Activated naive CD4-positive, alpha-beta T cell treated with anti-CD3 and anti-CD28 coated beads, Interleukin-2, amount 50 U/mL, for 16 hours (primary cell): ENCODE data around the gene WIPF3.

Source experiments
- DNase-seq: peaks from one replicate; pipeline ENCODE4 v3.0.0-alpha.2; 2020

WIPF3 gene

GRCh38 chr7:29806208-29806994 lies at the start of gene WIPF3:
WIPF3 (plus strand) TSS chr7:29806508; CDS start chr7:29834725, 28,217 bp downstream.
- DNase-seq, result no peak

DNA sequence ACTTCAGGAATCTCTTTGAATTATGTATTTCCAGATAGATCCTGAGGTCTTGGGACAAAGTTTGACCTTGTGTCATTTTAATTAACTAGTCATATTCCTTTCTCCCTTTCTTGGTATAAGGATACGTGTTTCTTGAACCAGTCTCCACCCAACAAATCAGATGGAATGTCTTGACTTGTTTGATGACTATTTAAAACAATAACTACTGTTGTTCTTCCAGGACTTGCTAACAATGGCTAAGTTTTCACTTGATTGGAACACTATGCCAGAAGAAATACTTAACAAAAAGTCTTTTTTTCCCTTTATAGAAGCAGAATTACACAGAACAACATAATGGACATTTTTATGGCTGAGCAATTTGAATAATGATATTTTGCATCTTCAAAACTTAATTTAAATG lies 43.0 kb upstream of the WIPF3 start:
- no peak for DNase-seq

DNA sequence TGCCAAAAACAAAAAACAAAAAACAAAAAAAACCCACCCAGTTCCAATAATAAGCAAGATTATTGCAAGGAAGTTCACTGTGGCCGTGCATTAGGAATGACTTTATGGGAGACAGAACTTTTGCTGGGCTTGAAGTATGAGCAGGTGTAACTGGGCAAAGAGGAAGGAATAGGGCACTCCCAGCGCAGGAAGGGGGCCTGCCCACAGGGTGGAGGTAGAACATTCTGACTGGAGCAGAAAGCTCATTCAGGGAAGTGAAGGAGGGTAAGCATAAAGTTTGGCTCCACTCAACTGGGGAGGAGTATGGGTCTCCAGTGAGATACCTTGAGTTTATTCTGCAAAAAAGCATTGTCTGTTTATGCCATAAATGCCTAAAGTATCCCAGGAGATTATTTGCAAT lies 42.1 kb upstream of the WIPF3 start:
- DNase-seq, result no peak

GRCh38 chr7:29765490-29765889 lies 40.8 kb upstream of the WIPF3 start:
- no peak for DNase-seq

DNA sequence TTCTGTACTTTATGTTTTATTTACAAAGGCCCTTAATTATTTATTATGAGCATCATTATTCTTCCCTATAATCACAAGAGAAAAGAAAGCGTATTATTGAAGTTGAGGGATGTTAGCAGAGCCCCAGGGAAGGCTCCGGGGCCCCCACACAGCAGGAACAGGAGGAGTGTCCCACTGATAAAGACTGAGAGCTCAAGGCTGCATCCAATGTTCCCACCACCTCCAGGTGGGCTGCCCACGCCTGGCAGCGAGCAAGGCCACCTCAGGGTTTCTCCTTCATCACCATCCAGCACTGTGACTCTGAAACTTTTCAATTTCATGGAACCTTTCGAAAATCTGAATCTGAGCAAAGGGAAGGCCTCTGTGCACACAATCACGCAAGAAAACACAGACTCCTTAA lies 35.9 kb upstream of the WIPF3 start:
- DNase-seq, result no peak

GRCh38 chr7:29771081-29771816 lies 35.1 kb upstream of the WIPF3 start:
- no peak for DNase-seq

GRCh38 chr7:29779017-29779416 lies 27.3 kb upstream of the WIPF3 start:
- DNase-seq, result no peak

DNA sequence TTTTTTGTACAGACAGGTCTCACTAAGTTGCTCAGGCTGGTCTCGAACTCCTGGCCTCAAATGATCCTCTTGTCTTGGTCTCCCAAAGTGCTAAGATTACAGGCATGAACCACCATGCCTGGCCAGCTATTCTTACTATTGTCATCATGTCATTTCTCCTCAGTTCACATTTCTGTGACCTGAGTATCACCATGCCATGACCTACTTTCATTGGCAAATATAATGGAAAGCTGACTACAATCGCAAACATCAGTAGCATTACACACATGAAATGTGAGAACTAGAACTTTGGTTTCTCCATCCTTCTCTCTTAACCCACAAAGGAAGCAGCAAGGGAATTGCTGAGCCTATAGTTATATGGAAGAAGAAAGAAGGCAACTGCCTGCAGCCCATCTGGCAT lies 26.0 kb upstream of the WIPF3 start:
- DNase-seq, result no peak

- no peak for DNase-seq
Measured at GRCh38 chr7:29783671-29784070, 22.6 kb upstream of the WIPF3 start.

DNA sequence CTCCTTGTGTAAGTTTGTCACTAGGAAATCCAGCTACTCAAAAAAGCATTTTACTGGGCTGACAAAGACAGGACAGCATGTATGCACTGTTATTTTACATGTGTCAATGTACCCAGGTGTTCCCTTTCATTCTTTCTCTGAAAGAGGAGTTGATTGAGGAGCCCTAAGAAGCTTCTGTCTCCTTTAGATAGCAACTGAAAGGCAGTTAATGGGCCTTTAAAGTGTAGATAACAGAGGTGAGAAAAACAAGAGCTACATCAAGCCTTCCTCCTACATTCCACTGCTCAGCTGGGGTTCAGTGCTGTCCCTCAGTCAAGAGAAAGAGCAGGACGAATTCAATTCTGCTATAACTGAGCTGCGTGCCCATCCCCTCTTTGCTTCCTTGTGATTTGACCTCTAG lies 12.8 kb upstream of the WIPF3 start:
- DNase-seq, result no peak

DNA sequence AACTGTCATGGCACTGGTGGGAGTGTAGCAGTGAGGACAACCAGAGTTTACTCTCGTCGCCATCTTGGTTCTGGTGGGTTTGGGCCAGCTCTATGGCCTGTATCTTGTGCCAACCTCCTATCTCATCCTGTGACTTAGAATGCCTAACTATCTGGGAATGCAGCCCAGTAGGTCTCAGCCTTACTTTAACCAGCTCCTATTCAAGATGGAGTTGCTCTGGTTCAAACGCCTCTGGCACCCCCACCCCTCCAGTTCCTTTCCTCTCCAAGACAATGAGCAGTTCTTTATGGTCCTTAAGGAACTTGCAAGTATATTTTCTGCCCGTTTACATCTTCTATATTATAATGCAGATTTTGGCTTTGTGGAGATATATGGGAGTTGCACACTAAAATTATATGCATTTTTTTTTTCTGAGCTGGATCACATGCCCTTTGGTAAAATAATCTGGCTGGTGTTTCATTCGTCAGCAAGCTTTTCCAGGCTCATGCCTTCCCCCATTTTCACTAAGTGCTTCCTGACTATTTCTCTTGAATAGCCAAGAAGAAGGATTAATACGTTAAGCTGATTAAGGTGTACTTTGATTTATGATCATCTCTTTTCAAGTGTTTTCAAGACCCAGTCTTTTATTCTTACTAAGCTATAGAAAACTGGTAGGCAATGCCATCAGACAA lies 11.2 kb upstream of the WIPF3 start:
- DNase-seq, result no peak

- no peak for DNase-seq
Measured at GRCh38 chr7:29795696-29796580, 10.4 kb upstream of the WIPF3 start.

DNA sequence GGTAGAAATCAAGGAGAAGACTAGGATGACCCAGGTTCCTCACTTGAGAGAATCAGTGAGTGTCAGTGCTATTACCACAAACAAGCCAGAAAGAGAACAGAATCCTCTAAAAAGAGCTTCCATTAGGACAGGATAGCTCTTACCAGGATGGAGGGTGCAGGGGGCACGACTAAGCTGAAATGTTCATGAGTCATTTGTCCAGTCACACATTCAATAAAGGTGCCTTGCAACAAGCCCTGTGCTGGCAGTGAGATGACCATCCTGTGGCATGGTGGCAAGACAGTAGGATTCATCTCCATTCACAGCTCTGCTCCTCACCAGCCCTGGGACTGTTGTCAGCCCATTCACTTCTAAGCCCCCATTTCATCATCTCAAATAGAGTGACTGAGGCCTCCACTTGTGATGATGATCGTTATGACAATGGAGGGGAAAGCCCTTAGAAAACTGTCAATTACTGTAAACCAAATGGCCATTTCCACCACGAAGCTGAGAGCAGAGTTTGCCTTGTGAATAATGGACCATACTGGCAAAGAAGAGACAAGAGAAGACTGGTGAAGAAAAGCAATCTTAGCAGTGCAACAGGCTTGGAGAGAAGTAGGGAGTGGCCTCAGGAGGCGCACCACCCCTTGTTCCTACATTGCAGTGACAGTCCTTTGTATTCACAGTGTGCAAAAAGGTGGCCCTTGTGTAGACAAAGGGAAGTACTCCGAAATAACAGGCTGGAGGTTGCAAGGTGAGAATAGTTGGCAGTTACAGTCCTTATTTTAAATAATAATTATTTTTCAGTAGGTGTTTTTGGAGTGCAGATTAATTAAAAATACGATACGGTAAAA lies 9.0 kb upstream of the WIPF3 start:
- no peak for DNase-seq

GRCh38 chr7:29798422-29798821 lies 7.9 kb upstream of the WIPF3 start:
- no peak for DNase-seq

GRCh38 chr7:29801929-29802328 lies 4.4 kb upstream of the WIPF3 start:
- DNase-seq, result no peak

DNA sequence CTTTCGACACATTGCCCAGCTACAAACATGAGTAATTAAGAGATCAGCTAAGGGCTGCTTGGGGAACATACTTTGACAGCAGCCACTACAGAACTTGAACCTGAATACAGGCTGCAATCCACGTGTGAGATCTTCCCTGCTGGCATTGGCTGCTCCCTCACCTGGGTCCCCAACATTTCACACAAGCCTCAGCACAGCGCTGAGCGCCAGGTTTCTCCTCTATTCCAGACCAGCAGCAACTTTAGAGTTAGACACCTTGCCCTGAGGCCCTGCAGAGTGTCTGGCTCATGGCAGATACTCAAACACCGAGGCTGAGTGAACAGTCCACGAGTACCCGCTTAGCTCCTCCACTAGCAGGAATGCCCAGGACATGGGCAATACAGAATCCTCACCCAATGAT lies 1.3 kb upstream of the WIPF3 start:
- DNase-seq, result no peak

GRCh38 chr7:29805886-29806207 lies 461 bp upstream of the WIPF3 start:
- no peak for DNase-seq

DNA sequence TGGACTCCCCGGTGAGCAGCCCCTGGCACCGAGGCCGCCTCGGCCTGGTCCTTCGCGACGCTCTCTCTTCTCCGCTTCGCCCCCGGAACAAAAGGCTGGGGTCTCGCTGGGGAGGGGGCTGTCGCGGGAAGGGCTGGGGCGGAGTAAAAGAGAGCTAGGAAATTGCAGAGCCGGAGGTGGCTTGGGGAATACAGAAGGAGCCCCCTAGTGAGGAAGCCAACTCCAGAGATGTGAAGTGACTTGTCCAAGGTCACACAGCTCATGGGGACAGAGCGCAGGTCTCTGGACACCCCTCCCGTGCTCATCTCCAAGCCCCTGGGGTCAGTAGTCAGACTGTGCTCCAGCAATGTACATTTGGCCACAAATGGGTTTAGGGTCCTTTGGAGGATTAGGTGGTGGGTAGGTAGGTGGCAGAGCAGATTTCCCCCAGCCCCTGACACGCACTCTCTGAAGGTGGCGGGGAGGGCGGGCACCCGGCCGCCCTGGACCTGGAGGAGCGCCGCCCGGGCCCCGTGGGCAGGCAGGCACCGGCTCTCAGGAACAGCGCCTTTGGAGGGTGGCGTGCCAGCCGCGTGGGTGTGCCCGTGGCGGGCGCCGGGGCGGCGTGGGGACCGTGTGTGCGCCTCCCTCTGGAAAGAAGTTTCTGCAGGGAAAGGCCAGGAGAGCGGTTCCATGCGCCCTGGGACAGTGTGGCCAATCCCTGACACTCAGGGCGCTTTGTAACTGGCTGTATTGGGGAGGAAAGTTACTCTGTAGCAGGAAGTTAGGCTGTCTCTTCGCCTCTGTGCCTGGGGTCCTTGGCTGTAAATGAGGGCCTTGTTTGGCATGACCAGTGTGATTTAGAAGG lies 910 bp downstream of the WIPF3 start:
- no peak for DNase-seq

DNA sequence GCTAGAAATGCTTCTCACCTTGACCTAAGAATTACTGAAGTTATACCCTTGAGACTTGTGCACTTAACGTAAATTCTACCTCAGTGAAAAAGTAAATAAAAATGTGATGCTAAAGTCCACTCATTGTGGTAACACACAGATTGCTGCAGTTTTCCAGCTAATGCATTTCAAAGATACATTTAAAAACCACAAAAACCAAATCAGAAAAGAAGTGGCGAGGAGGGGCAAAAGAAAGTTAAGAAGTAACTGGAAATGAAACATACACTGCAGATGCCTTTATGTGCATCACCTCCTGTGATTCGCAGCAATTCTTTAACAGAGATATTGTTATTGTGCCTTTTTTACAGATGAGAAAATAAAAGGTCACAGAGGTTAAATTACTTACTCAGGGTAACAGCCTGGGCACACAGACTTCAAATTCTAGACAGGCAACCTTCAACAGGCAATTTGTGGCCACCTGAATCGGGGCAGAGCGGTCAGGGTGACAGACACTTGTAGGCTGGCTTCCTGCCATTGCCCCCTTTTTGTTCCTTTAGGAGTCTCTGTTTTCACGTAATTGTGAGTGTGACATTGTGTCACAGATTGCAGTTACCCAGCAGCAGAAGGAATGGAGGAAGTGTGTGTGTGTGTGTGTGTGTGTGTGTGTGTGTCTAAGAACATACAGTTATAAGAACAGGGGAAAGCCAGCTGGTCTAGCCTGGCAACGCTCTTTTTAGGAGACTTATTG lies 1.9 kb downstream of the WIPF3 start:
- no peak for DNase-seq

GRCh38 chr7:29809533-29810155 lies 3.3 kb downstream of the WIPF3 start:
- DNase-seq, result no peak
